Measurements from ENCODE around the gene ZWINT. TPM values are rescaled to one million over a fixed set of nuclear protein-coding genes. Genes with fewer than 3 reads are reported as not detected.

ZWINT gene
- total RNA-seq, 1 donor from 2014 or later: 36.7 TPM

- Mint-ChIP-seq H3K4me1 (ENCODE audit: unreplicated experiment) (peaks cover 14% of the 10 kb centered on the region), H3K27me3 (ENCODE audit: unreplicated experiment) (no peaks in the 10 kb centered on the region), H3K27ac (ENCODE audit: unreplicated experiment) (no peak overlapping the region), H3K4me3 (ENCODE audit: unreplicated experiment) (no peak overlapping the region), H3K9me3 (ENCODE audit: unreplicated experiment) (no peaks in the 10 kb centered on the region), H3K36me3 (ENCODE audit: low read depth, unreplicated experiment) (no peaks in the 10 kb centered on the region)
- no peak for TF ChIP-seq CTCF (IDR thresholded peaks at IDR 0.05; ENCODE audit: unreplicated experiment)
- DNase-seq (ENCODE audit: low spot score): no peak
These were observed 14.1 kb downstream of the ZWINT start for GRCh38 chr10:56346845-56347415.

- no peak for TF ChIP-seq CTCF (IDR thresholded peaks at IDR 0.05; ENCODE audit: unreplicated experiment)
- no peaks in the 10 kb centered on the region for H3K27me3 Mint-ChIP-seq (ENCODE audit: unreplicated experiment)
These were observed 19.4 kb downstream of the ZWINT start for GRCh38 chr10:56341612-56342011.

GRCh38 chr10:56329961-56330360 lies 31.1 kb downstream of the ZWINT start:
- Mint-ChIP-seq H3K4me3 (ENCODE audit: unreplicated experiment) (no peak overlapping the region), H3K27me3 (ENCODE audit: unreplicated experiment) (no peaks in the 10 kb centered on the region), H3K9me3 (ENCODE audit: unreplicated experiment) (no peaks in the 10 kb centered on the region), H3K27ac (ENCODE audit: unreplicated experiment) (no peak overlapping the region), H3K4me1 (ENCODE audit: unreplicated experiment) (peaks cover 3% of the 10 kb centered on the region), H3K36me3 (ENCODE audit: low read depth, unreplicated experiment) (no peaks in the 10 kb centered on the region)
- TF ChIP-seq CTCF (IDR thresholded peaks at IDR 0.05; ENCODE audit: unreplicated experiment): no peak
- no peak for DNase-seq (ENCODE audit: low spot score)

More at GRCh38 chr10:56341612-56342011, 19.4 kb downstream of the ZWINT start:
- Mint-ChIP-seq H3K4me3 (ENCODE audit: unreplicated experiment) (no peak overlapping the region), H3K9me3 (ENCODE audit: unreplicated experiment) (no peaks in the 10 kb centered on the region), H3K27ac (ENCODE audit: unreplicated experiment) (no peak overlapping the region), H3K4me1 (ENCODE audit: unreplicated experiment) (no peaks in the 10 kb centered on the region), H3K36me3 (ENCODE audit: low read depth, unreplicated experiment) (no peaks in the 10 kb centered on the region)
- no peak for DNase-seq (ENCODE audit: low spot score)

GRCh38 chr10:56327118-56327517 lies 33.9 kb downstream of the ZWINT start:
- TF ChIP-seq CTCF (IDR thresholded peaks at IDR 0.05; ENCODE audit: unreplicated experiment): no peak
- DNase-seq (ENCODE audit: low spot score): no peak
- Mint-ChIP-seq H3K4me1 (ENCODE audit: unreplicated experiment) (peaks cover 3% of the 10 kb centered on the region), H3K27me3 (ENCODE audit: unreplicated experiment) (no peaks in the 10 kb centered on the region), H3K36me3 (ENCODE audit: low read depth, unreplicated experiment) (no peaks in the 10 kb centered on the region), H3K9me3 (ENCODE audit: unreplicated experiment) (no peaks in the 10 kb centered on the region), H3K4me3 (ENCODE audit: unreplicated experiment) (no peak overlapping the region), H3K27ac (ENCODE audit: unreplicated experiment) (no peak overlapping the region)

GRCh38 chr10:56319386-56319785 lies 41.7 kb downstream of the ZWINT start:
- no peaks in the 10 kb centered on the region for H3K36me3 Mint-ChIP-seq (ENCODE audit: low read depth, unreplicated experiment)
- no peak for TF ChIP-seq CTCF (IDR thresholded peaks at IDR 0.05; ENCODE audit: unreplicated experiment)
- H3K4me1 Mint-ChIP-seq (ENCODE audit: unreplicated experiment): no peaks in the 10 kb centered on the region
- no peak overlapping the region for H3K4me3 Mint-ChIP-seq (ENCODE audit: unreplicated experiment)
- H3K27me3 Mint-ChIP-seq (ENCODE audit: unreplicated experiment): peaks cover 1% of the 10 kb centered on the region
- H3K9me3 Mint-ChIP-seq (ENCODE audit: unreplicated experiment): no peaks in the 10 kb centered on the region
- no peak for DNase-seq (ENCODE audit: low spot score)
- H3K27ac Mint-ChIP-seq (ENCODE audit: unreplicated experiment): no peak overlapping the region
